ENCODE measurements around the gene ATXN7. TPM values are rescaled to one million over a fixed set of nuclear protein-coding genes. Genes with fewer than 3 reads are reported as not detected.

Gene ATXN7
- total and polyA plus RNA-seq, 10 of the 15 experiments (the other 5 are each of a cell fraction or from before 2014, with no cell fraction given), result 0.83 to 24.6 (median 8.5) TPM

- ATAC-seq (peak; percentile 80), FAIRE-seq (peak; percentile 65), DNase-seq (ENCODE audit: low read depth, low spot score) (no peak)
- Histone ChIP-seq H3K79me2 (ENCODE audit: control insufficient read depth, insufficient read depth, low read length) (peaks cover 13% of the 10 kb centered on the region), H3K4me1 (ENCODE audit: control insufficient read depth, insufficient read depth, low read length) (peaks cover 16% of the 10 kb centered on the region), H3K27ac (ENCODE audit: control insufficient read depth, insufficient read depth) (no peak overlapping the region), H4K20me1 (ENCODE audit: control insufficient read depth, insufficient read depth) (no peaks in the 10 kb centered on the region), H2AFZ (ENCODE audit: control insufficient read depth, low read depth, low read length) (no peak overlapping the region), H3K36me3 (ENCODE audit: control insufficient read depth in 2 of 2, insufficient read depth in 2 of 2, low read length in 1 of 2) (peaks cover 0 to under 1% of the 10 kb centered on the region in 2 experiments; a peak in 1 of 4 replicates), H3K4me3 (no peak overlapping the region), H3K27me3 (replicated peaks in 1 of 2; ENCODE audit: control insufficient read depth in 2 of 2, insufficient read depth in 2 of 2, low read length in 1 of 2) (no peaks in the 10 kb centered on the region), H3K9ac (ENCODE audit: control insufficient read depth, insufficient read depth, low read length) (no peak overlapping the region), H3K9me3 (replicated peaks; ENCODE audit: control insufficient read depth, insufficient read depth, low read length) (no peaks in the 10 kb centered on the region), H3K4me2 (ENCODE audit: control insufficient read depth, insufficient read depth) (no peak overlapping the region)
- CTCF ChIA-PET, result interaction anchor here (0.7 to 12.2 kb wide), 32 partner anchors 9 to 522 kb away, joined by 3 to 154 read pairs (median 4); partner anchors contain the start of gene PSMD6
- SMC1A ChIA-PET (ENCODE audit: uncharacterized antibody, unreplicated experiment), result interaction anchor here (0.7 to 5.0 kb wide), 17 partner anchors 10 to 523 kb away, joined by 3 to 29 read pairs (median 5); partner anchors contain the start of gene PSMD6
- 21% methylated on average over 2 of the region's 2 CpGs for WGBS (ENCODE audit: insufficient coverage, insufficient replicate concordance, low lambda C conversion rate, missing lambda C conversion rate)
- POLR2A ChIA-PET, result interaction anchor here (0.5 kb wide), 1 partner anchor 31 kb away, joined by 3 read pairs; no protein-coding TSS in a partner anchor
- TF ChIP-seq RAD21 (IDR thresholded peaks at IDR 0.05; ENCODE audit: insufficient read depth, low read depth, low read length), result peak; percentile 52
- TF ChIP-seq SREBF2 (IDR thresholded peaks at IDR 0.05; ENCODE audit: low read length), result no peak
- TF ChIP-seq SMC3 (IDR thresholded peaks at IDR 0.05; ENCODE audit: borderline replicate concordance, low read length), result peak; percentile 49; the same call in 1 of the 2 replicates
- no peak for TF ChIP-seq ELK1 (IDR thresholded peaks at IDR 0.05; ENCODE audit: low read depth, low read length)
- TF ChIP-seq CTCF (IDR thresholded peaks at IDR 0.05 in 2 of 3, conservative IDR thresholded peaks at IDR 0.05 in 1 of 3; ENCODE audit: control insufficient read depth in 2 of 3, extremely low read depth in 1 of 3, insufficient read depth in 1 of 3, low read depth in 3 of 3, low read length in 3 of 3), result peak; percentile 60 to 63 (median 62); a peak in 5 of 6 replicates
- BruUV-seq (replicated peaks), result no TSS peak
- RAD21 ChIA-PET (ENCODE audit: unreplicated experiment), result interaction anchor here (0.7 to 2.1 kb wide), 8 partner anchors 10 to 47 kb away, joined by 3 to 6 read pairs (median 3); no protein-coding TSS in a partner anchor
- in situ Hi-C loops (cut with MboI) (no loop called here), intact Hi-C loops (cut with micrococcal nuclease; ENCODE audit: unreplicated experiment) (loop anchor here (5.0 kb wide), 1 partner anchor 50 kb away; the partner anchor contains the start of gene SCAANT1)
Measured at GRCh38 chr3:63961891-63962290, 98.2 kb downstream of the ATXN7 start.

Measured in GM12878 (cell line).